GM23338 (cell line): ENCODE measurements around the gene RAP1GAP. TPM values are rescaled to one million over a fixed set of nuclear protein-coding genes. Genes with fewer than 3 reads are reported as not detected.

ENCODE experiments used
- ATAC-seq: fragments of 200-7000 bp; cut with Tn5 transposase; 3 replicates; pipeline ENCODE4 v1.9.1; 2020
- DNase-seq: peaks from one replicate; pipeline ENCODE4 v3.0.0-alpha.2; 2015; ENCODE audit warnings: low spot score
- H2AFZ ChIP-seq: fragments of 200-600 bp; sonication (generic); 2 replicates; pipeline ENCODE4 v1.8.0; 2016; ENCODE audit warnings: antibody characterized with exemption, mild to moderate bottlenecking, moderate library complexity
- H3F3A ChIP-seq: fragments of 200-600 bp; sonication (generic); replicated peaks from 2 replicates; pipeline ENCODE4 v1.8.0; 2017; ENCODE audit warnings: antibody characterized with exemption, mixed run types, low read depth
- H3K27ac ChIP-seq: fragments of 200-600 bp; sonication (generic); 2 replicates; pipeline ENCODE4 v1.6.1; 2016; ENCODE audit warnings: low read depth
- H3K27me3 ChIP-seq: fragments of 200-600 bp; sonication (generic); 2 replicates; pipeline ENCODE4 v1.8.0; 2016; ENCODE audit warnings: mild to moderate bottlenecking, mixed run types, moderate library complexity; ENCODE audit not compliant: insufficient read depth
- H3K36me3 ChIP-seq: fragments of 200-600 bp; sonication (generic); 2 replicates; pipeline ENCODE4 v1.8.0; 2016; ENCODE audit warnings: mild to moderate bottlenecking; ENCODE audit not compliant: insufficient read depth
- H3K4me1 ChIP-seq: fragments of 200-600 bp; sonication (generic); 2 replicates; pipeline ENCODE4 v1.8.0; 2016; ENCODE audit warnings: mild to moderate bottlenecking, moderate library complexity; ENCODE audit not compliant: insufficient read depth
- H3K4me2 ChIP-seq: fragments of 200-600 bp; sonication (generic); 2 replicates; pipeline ENCODE4 v1.7.1; 2017; ENCODE audit warnings: mixed run types
- H3K4me3 ChIP-seq: fragments of 200-600 bp; sonication (generic); 2 replicates; pipeline ENCODE4 v1.6.1; 2016; ENCODE audit warnings: mixed run types
- H3K79me2 ChIP-seq: fragments of 200-600 bp; sonication (generic); replicated peaks from 2 replicates; pipeline ENCODE4 v1.8.0; 2017; ENCODE audit warnings: mild to moderate bottlenecking; ENCODE audit not compliant: insufficient read depth
- H3K9me2 ChIP-seq: fragments of 200-600 bp; sonication (generic); 2 replicates; pipeline ENCODE4 v1.8.0; 2017; ENCODE audit not compliant: insufficient read depth
- H4K20me1 ChIP-seq: fragments of 200-600 bp; sonication (generic); replicated peaks from 2 replicates; pipeline ENCODE4 v1.8.0; 2017; ENCODE audit warnings: mild to moderate bottlenecking; ENCODE audit not compliant: insufficient read depth
- H3K27ac Mint-ChIP-seq: 2 replicates; pipeline ENCODE4 v1.8.0; 2020; ENCODE audit warnings: inconsistent platforms, mild to moderate bottlenecking, moderate library complexity, mixed read lengths
- H3K27me3 Mint-ChIP-seq: 3 replicates; pipeline ENCODE4 v1.8.0; 2022; ENCODE audit warnings: low read depth, mild to moderate bottlenecking, moderate library complexity, mixed read lengths, inconsistent platforms; ENCODE audit not compliant: insufficient read depth, poor library complexity
- H3K36me3 Mint-ChIP-seq: 3 replicates; pipeline ENCODE4 v1.8.0; 2021; ENCODE audit warnings: low read depth, mild to moderate bottlenecking, inconsistent platforms, moderate library complexity, mixed read lengths
- H3K4me1 Mint-ChIP-seq: 3 replicates; pipeline ENCODE4 v1.8.0; 2020; ENCODE audit warnings: mild to moderate bottlenecking, inconsistent platforms, mixed read lengths
- H3K4me3 Mint-ChIP-seq: 3 replicates; pipeline ENCODE4 v1.8.0; 2021; ENCODE audit warnings: moderate library complexity, mild to moderate bottlenecking, inconsistent platforms, mixed read lengths
- H3K9me3 Mint-ChIP-seq: 3 replicates; pipeline ENCODE4 v1.8.0; 2020; ENCODE audit warnings: moderate library complexity, mild to moderate bottlenecking, inconsistent platforms, mixed read lengths
- ETS1 ChIP-seq: IDR thresholded peaks from 2 replicates; pipeline ENCODE4 v1.6.1; 2016; ENCODE audit warnings: antibody characterized with exemption
- EZH2phosphoT487 ChIP-seq: fragments of 200-600 bp; sonication (generic); IDR thresholded peaks from one replicate; pipeline ENCODE4 v1.8.1; 2018; ENCODE audit warnings: antibody characterized with exemption; ENCODE audit not compliant: unreplicated experiment
- POLR2AphosphoS5 ChIP-seq: IDR thresholded peaks from 2 replicates; pipeline ENCODE4 v1.6.1; 2016; ENCODE audit warnings: antibody characterized with exemption, low read depth
- REST ChIP-seq: IDR thresholded peaks from one replicate; pipeline ENCODE4 v1.6.1; 2018; ENCODE audit warnings: antibody characterized with exemption; ENCODE audit not compliant: unreplicated experiment
- ZNF331 ChIP-seq: fragments of 250-450 bp; sonication (Bioruptor Pico); IDR thresholded peaks from 2 replicates; pipeline ENCODE4 v1.5.0; 2020; ENCODE audit warnings: low read depth, mild to moderate bottlenecking, moderate library complexity
- polyA plus RNA-seq: library from polyadenylated mRNA; unstranded; fragments of >200 nt; fragmentation: Nextera tagmentation; extraction: Ambion mirVana; gene quantifications from 2 replicates; pipeline ENCODE4 v1.2.1, GENCODE V29; 2016
- total RNA-seq: library from RNA; depleted of rRNA; stranded (reverse); fragments of >200 nt; shearing (Covaris generic); gene quantifications from 2 replicates; pipeline ENCODE4 v1.2.3, GENCODE V29; 2014

Gene RAP1GAP
- total and polyA plus RNA-seq, 2 experiments from 2014 or later = 4.3 to 6.6 TPM

GRCh38 chr1:21707086-21707840 lies 38.1 kb upstream of the RAP1GAP start:
- H3K4me1 ChIP-seq = peaks cover 29% of the 10 kb centered on the region
- TF ChIP-seq EZH2phosphoT487 (no peak), ZNF331 (CRISPR knock-in tag) (no peak)
- peak overlapping the region; percentile 0 for H3K27ac ChIP-seq
- H3K4me3 ChIP-seq = no peak overlapping the region
- peak overlapping the region; percentile 8; the same call in 1 of the 3 replicates for H3K4me3 Mint-ChIP-seq
- ATAC-seq (no peak), DNase-seq (no peak)
- H3K9me3 Mint-ChIP-seq = no peaks in the 10 kb centered on the region
- peaks cover 33% of the 10 kb centered on the region for H3K36me3 Mint-ChIP-seq
- no peaks in the 10 kb centered on the region for H3F3A ChIP-seq
- no peaks in the 10 kb centered on the region for H3K27me3 Mint-ChIP-seq
- H3K4me2 ChIP-seq = peak overlapping the region; percentile 1; the same call in 1 of the 2 replicates
- no peaks in the 10 kb centered on the region for H3K79me2 ChIP-seq
- no peak overlapping the region for H2AFZ ChIP-seq
- H4K20me1 ChIP-seq = no peaks in the 10 kb centered on the region; the same call in 1 of the 2 replicates
- peak overlapping the region; percentile 41 for H3K27ac Mint-ChIP-seq
- no peaks in the 10 kb centered on the region for H3K27me3 ChIP-seq
- H3K36me3 ChIP-seq = peaks cover 6% of the 10 kb centered on the region; the same call in 1 of the 2 replicates
- H3K9me2 ChIP-seq = no peaks in the 10 kb centered on the region
- H3K4me1 Mint-ChIP-seq = peaks cover 33% of the 10 kb centered on the region

GRCh38 chr1:21706151-21706835 lies 37.1 kb upstream of the RAP1GAP start:
- no peak overlapping the region for H3K4me3 ChIP-seq
- H4K20me1 ChIP-seq = peaks cover 5% of the 10 kb centered on the region; the same call in 1 of the 2 replicates
- TF ChIP-seq REST = peak; percentile 62
- no peak for TF ChIP-seq ETS1
- TF ChIP-seq POLR2AphosphoS5 = no peak
- H3K4me1 ChIP-seq = peaks cover 29% of the 10 kb centered on the region
- peak overlapping the region; percentile 15; the same call in 1 of the 2 replicates for H3K27ac ChIP-seq
- Mint-ChIP-seq H3K36me3 (peaks cover 38% of the 10 kb centered on the region), H3K27ac (peak overlapping the region; percentile 86), H3K4me1 (peaks cover 33% of the 10 kb centered on the region), H3K9me3 (no peaks in the 10 kb centered on the region), H3K4me3 (peak overlapping the region; percentile 44), H3K27me3 (no peaks in the 10 kb centered on the region)
- ATAC-seq (peak; percentile 99), DNase-seq (peak; percentile 75)
- no peaks in the 10 kb centered on the region for H3F3A ChIP-seq
- H3K36me3 ChIP-seq = peaks cover 9% of the 10 kb centered on the region
- H3K27me3 ChIP-seq = no peaks in the 10 kb centered on the region
- H3K79me2 ChIP-seq = no peaks in the 10 kb centered on the region
- H3K9me2 ChIP-seq = no peaks in the 10 kb centered on the region
- peak overlapping the region; percentile 1; the same call in 1 of the 2 replicates for H3K4me2 ChIP-seq
- H2AFZ ChIP-seq = no peak overlapping the region
